Measurements from ENCODE around the gene ISOC2. TPM values are rescaled to one million over a fixed set of nuclear protein-coding genes. Genes with fewer than 3 reads are reported as not detected.
A peak's percentile ranks its signal among the peaks of the same experiment; 100 is the strongest.
"Not testable (repeated sequence)": the region's sequence is repeated elsewhere in the genome, so short reads cannot be mapped to it uniquely, and the experiment has no call there.

ISOC2 gene
- total and polyA plus RNA-seq, 12 donors = 42.5 to 117 (median 50.0) TPM

- no peak for ATAC-seq
- H3K9me3 ChIP-seq = no peaks in the 10 kb centered on the region
- TF ChIP-seq, protein P1, sequence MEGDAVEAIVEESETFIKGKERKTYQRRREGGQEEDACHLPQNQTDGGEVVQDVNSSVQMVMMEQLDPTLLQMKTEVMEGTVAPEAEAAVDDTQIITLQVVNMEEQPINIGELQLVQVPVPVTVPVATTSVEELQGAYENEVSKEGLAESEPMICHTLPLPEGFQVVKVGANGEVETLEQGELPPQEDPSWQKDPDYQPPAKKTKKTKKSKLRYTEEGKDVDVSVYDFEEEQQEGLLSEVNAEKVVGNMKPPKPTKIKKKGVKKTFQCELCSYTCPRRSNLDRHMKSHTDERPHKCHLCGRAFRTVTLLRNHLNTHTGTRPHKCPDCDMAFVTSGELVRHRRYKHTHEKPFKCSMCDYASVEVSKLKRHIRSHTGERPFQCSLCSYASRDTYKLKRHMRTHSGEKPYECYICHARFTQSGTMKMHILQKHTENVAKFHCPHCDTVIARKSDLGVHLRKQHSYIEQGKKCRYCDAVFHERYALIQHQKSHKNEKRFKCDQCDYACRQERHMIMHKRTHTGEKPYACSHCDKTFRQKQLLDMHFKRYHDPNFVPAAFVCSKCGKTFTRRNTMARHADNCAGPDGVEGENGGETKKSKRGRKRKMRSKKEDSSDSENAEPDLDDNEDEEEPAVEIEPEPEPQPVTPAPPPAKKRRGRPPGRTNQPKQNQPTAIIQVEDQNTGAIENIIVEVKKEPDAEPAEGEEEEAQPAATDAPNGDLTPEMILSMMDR (IDR thresholded peaks at IDR 0.05) = no peak
- no peak for DNase-seq
- H3K4me3 ChIP-seq = peak overlapping the region in 6 of 10 donors; percentile 2 to 31 (median 15)
- H3K27me3 ChIP-seq = peaks cover 17 to 50% (median 36%) of the 10 kb centered on the region in 7 donors
- H3K36me3 ChIP-seq = peaks cover 0 to 19% (median 0%) of the 10 kb centered on the region in 9 donors
- intact Hi-C loops (cut with DNase I) = loop anchor here in 1 of 10 donors (10.0 kb wide), 1 partner anchor 317 kb away; no protein-coding TSS in a partner anchor
- no peak overlapping the region for H3K27ac ChIP-seq
- peaks cover 4 to 14% (median 11%) of the 10 kb centered on the region in 9 donors for H3K4me1 ChIP-seq
- 1% methylated on average over 43 to 80 of the region's 80 CpGs for WGBS, 2 donors
These were observed 10.1 kb downstream of the ISOC2 start for GRCh38 chr19:55451163-55451964.

GRCh38 chr19:55449469-55449868 lies 12.0 kb downstream of the ISOC2 start:
- peaks cover 17 to 67% (median 52%) of the 10 kb centered on the region in 7 donors for H3K27me3 ChIP-seq
- no peak for DNase-seq
- ATAC-seq = no peak
- TF ChIP-seq, protein P1 (IDR thresholded peaks at IDR 0.05) = no peak
- peaks cover 4 to 14% (median 11%) of the 10 kb centered on the region in 9 donors for H3K4me1 ChIP-seq
- H3K4me3 ChIP-seq = no peak overlapping the region
- H3K36me3 ChIP-seq = peaks cover 0 to 7% (median 0%) of the 10 kb centered on the region in 9 donors
- H3K27ac ChIP-seq = no peak overlapping the region
- intact Hi-C loops (cut with DNase I) = no loop called here
- WGBS, 2 donors = 34 to 36% methylated on average over 16 of the region's 16 CpGs
- no peaks in the 10 kb centered on the region for H3K9me3 ChIP-seq

- 88 to 90% methylated on average over 5 of the region's 5 CpGs for WGBS, 2 donors
- intact Hi-C loops (cut with DNase I) = not testable (repeated sequence)
These were observed 13.3 kb downstream of the ISOC2 start for GRCh38 chr19:55448175-55448490.

DNA sequence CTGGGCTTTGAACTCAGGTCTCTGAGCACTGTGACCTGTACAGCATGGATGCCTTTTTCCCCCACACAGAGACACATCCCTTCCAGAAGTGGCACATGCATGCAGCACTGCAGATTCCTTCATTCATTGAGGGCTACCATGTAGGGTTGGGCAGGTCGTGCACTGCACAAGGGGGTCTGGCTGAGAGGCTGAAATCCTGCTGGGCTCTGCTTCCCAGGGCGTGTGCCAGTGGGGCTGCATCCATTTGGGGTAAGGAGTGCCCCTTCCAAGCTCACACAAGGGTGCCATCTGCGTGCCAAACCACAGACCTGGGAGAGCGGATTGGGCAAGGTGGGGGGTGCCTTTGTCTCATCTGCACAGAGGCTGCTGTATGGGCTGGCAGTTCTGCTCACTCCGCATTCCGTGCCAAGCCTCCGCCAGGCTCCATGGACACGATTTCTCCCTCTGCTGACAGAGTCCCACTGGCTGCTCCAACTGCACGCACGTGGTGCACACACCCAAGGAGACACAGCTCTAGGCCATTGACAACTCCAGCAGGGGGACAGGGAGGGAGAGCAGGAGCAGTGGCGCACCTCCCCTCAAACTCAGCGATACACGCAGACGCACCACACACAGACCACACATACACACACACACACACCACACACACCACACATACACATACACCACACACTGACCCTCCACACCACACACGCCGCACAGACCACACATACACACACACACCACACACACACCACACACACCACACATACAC lies 13.8 kb downstream of the ISOC2 start:
- TF ChIP-seq, protein P1 (IDR thresholded peaks at IDR 0.05) = no peak
- peaks cover 16 to 77% (median 66%) of the 10 kb centered on the region in 7 donors for H3K27me3 ChIP-seq
- H3K36me3 ChIP-seq = no peaks in the 10 kb centered on the region
- no peak overlapping the region for H3K27ac ChIP-seq
- peaks cover 4 to 14% (median 11%) of the 10 kb centered on the region in 9 donors for H3K4me1 ChIP-seq
- ATAC-seq (peak in 5 of 8 donors; percentile 29 to 76 (median 51)), DNase-seq (no peak)
- H3K9me3 ChIP-seq = no peaks in the 10 kb centered on the region
- intact Hi-C loops (cut with DNase I) = no loop called here
- H3K4me3 ChIP-seq = no peak overlapping the region
- 33 to 34% methylated on average over 16 of the region's 16 CpGs for WGBS, 2 donors

More at GRCh38 chr19:55448175-55448490, 13.3 kb downstream of the ISOC2 start:
- H3K27ac ChIP-seq, H3K4me3 ChIP-seq, H3K9me3 ChIP-seq, H3K36me3 ChIP-seq, ATAC-seq, DNase-seq: not testable (repeated sequence)
- Histone ChIP-seq H3K4me1 (peaks cover 4 to 14% (median 11%) of the 10 kb centered on the region in 9 donors), H3K27me3 (peaks cover 17 to 77% (median 65%) of the 10 kb centered on the region in 7 donors)
